OCI-LY7 (cell line): ENCODE results near the gene POLR1A. TPM values are rescaled to one million over a fixed set of nuclear protein-coding genes. Genes with fewer than 3 reads are reported as not detected.
A peak's percentile ranks its signal among the peaks of the same experiment; 100 is the strongest.

Source experiments
- BruUV-seq: library from RNA; stranded (reverse); fragments of 400-500 nt; replicated peaks from 2 replicates; lab custom pipeline; 2021; lab: Mats Ljungman, UMichigan
- CTCF ChIA-PET: fragments of 300-600 bp; sonication (Branson Sonifier 250); formaldehyde crosslinking; loops from one replicate; lab custom pipeline; 2022; ENCODE audit warnings: antibody characterized with exemption; ENCODE audit not compliant: unreplicated experiment; lab: Charles Lee
- POLR2A ChIA-PET: fragments of 300-600 bp; sonication (Branson Sonifier 250); formaldehyde crosslinking; loops from one replicate; lab custom pipeline; 2022; ENCODE audit warnings: antibody characterized with exemption; lab: Charles Lee
- DNase-seq: peaks from one replicate; pipeline ENCODE4 v3.0.0-alpha.2; 2015; ENCODE audit warnings: low spot score
- H2AFZ ChIP-seq: fragments of 200-600 bp; sonication (generic), shearing (Covaris generic); 2 replicates; pipeline ENCODE4 v1.6.1; 2014; ENCODE audit warnings: mild to moderate bottlenecking, antibody characterized with exemption, low read length, moderate library complexity
- H3K27ac ChIP-seq: fragments of 200-600 bp; sonication (generic); 2 replicates; pipeline ENCODE4 v1.5.1; 2014; ENCODE audit warnings: mixed run types, low read depth, mild to moderate bottlenecking, moderate library complexity, low read length, inconsistent platforms; ENCODE audit not compliant: poor library complexity, severe bottlenecking
- H3K36me3 ChIP-seq: fragments of 200-600 bp; sonication (generic); 2 replicates; pipeline ENCODE4 v1.6.1; 2014; ENCODE audit warnings: mild to moderate bottlenecking, antibody characterized with exemption, low read length, moderate library complexity, mixed read lengths; ENCODE audit not compliant: insufficient read depth
- H3K4me1 ChIP-seq: fragments of 200-600 bp; sonication (generic); 2 replicates; pipeline ENCODE4 v1.5.1; 2014; ENCODE audit warnings: mild to moderate bottlenecking, low read length; ENCODE audit not compliant: insufficient read depth, poor library complexity, severe bottlenecking
- H3K4me2 ChIP-seq: fragments of 200-600 bp; sonication (generic); 2 replicates; pipeline ENCODE4 v1.6.1; 2014; ENCODE audit warnings: mild to moderate bottlenecking, low read length
- H3K4me3 ChIP-seq: fragments of 200-600 bp; sonication (generic); 2 replicates; pipeline ENCODE4 v1.5.1; 2014; ENCODE audit warnings: mild to moderate bottlenecking, low read depth, low read length; ENCODE audit not compliant: poor library complexity, severe bottlenecking
- H3K79me2 ChIP-seq: fragments of 200-600 bp; sonication (generic); 2 replicates; pipeline ENCODE4 v1.6.1; 2016; ENCODE audit warnings: low read depth, mild to moderate bottlenecking, low read length, moderate library complexity, mixed read lengths; ENCODE audit not compliant: insufficient read depth
- H3K9me2 ChIP-seq: fragments of 200-600 bp; sonication (generic); 2 replicates; pipeline ENCODE4 v1.6.1; 2016; ENCODE audit warnings: mild to moderate bottlenecking, low read length, mixed read lengths; ENCODE audit not compliant: insufficient read depth
- H3K9me3 ChIP-seq: fragments of 200-600 bp; sonication (generic); 2 replicates; pipeline ENCODE4 v1.6.1; 2014; ENCODE audit warnings: mild to moderate bottlenecking, mixed run types, low read length, mixed read lengths
- H4K20me1 ChIP-seq: fragments of 200-600 bp; sonication (generic); 2 replicates; pipeline ENCODE4 v1.6.1; 2014; ENCODE audit warnings: mild to moderate bottlenecking, antibody characterized with exemption, low read length, moderate library complexity, mixed read lengths; ENCODE audit not compliant: insufficient read depth
- EZH2phosphoT487 ChIP-seq: fragments of 200-600 bp; sonication (generic); IDR thresholded peaks from 2 replicates; pipeline ENCODE4 v1.6.1; 2018; ENCODE audit warnings: low read depth, borderline replicate concordance, mild to moderate bottlenecking, mixed run types, antibody characterized with exemption, low read length, moderate library complexity, mixed read lengths
- intact Hi-C: fragments of 100-400 bp; cut with micrococcal nuclease; formaldehyde crosslinking; loops from one replicate; pipeline ENCODE4 v1.10.0; 2022; ENCODE audit not compliant: unreplicated experiment
- total RNA-seq, 2 experiments: library from RNA; depleted of rRNA in 1 of 2; stranded (reverse); fragments of >200 nt in 1 of 2; shearing (Covaris generic) in 1 of 2; gene quantifications; 2 replicates each; pipeline ENCODE4 v1.2.3, GENCODE V29; 2014 to 2022
- TF ChIP-seq, protein P1 (sequence below): fragments of 200-600 bp; sonication (generic); conservative IDR thresholded peaks from 2 replicates; pipeline ENCODE4 v1.5.1; 2014; ENCODE audit warnings: mild to moderate bottlenecking, antibody characterized with exemption, low read length, moderate library complexity, mixed read lengths

Gene POLR1A
- total RNA-seq, 2 experiments from 2014 or later: 17.5 to 53.3 TPM

DNA sequence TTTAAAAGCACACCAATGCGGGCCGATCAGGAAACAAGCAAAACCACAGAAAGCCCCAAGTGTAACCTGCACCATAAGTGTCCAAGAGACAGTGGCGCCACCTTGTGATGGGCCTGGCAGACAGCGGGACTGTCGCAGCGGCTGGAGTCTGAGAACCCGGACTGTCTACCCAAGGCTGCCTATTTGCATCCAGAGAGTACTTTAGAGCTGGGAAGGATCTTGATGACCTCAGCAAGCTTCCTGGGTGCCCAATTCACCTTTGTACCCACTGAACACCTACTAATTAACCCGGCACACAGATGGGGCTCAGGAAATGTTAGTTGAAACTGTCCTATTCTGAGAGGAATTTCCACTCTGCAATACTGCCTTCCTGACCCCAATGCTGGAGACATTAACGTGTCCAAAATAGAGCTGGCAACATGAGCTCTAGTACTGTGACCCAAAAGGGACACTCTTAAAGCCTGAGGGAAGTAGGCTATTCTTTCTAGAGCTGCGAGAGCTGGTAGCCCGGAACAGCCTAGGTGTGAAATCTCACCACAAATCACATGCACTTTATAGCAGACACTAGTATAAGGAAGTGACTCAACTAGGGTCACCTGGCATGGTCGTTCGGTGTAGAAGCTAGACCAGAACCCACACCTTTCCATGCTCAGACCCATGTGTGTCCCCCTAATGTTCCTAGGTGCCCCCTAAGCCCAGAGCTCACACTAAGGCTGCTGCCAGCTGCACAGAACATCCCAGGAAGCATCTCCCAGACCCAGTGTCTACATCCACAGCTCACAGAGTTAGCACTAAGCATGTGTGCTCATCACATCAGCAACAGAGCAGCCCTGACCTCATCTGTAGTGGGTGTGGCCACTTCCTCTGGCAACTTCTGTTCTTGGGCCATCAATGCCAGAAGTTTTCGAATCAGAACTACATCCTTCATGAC is 25.4 kb downstream of the POLR1A start:
- Histone ChIP-seq H3K4me2 (no peak overlapping the region), H3K9me2 (no peaks in the 10 kb centered on the region), H2AFZ (no peak overlapping the region), H3K36me3 (peaks cover 94% of the 10 kb centered on the region), H3K79me2 (no peaks in the 10 kb centered on the region), H3K27ac (no peak overlapping the region), H3K4me1 (peaks cover 8% of the 10 kb centered on the region), H3K9me3 (no peaks in the 10 kb centered on the region), H4K20me1 (no peaks in the 10 kb centered on the region), H3K4me3 (no peak overlapping the region)
- intact Hi-C loops: loop anchor here (1.0 to 5.0 kb wide), 4 partner anchors 43 to 353 kb away; partner anchors contain the start of gene ST3GAL5
- DNase-seq: peak; percentile 78
- no TSS peak for BruUV-seq
- CTCF ChIA-PET: interaction anchor here (0.8 to 1.3 kb wide), 3 partner anchors 191 to 253 kb away, joined by 4 to 5 read pairs (median 5); partner anchors contain the start of gene ST3GAL5
- TF ChIP-seq EZH2phosphoT487: no peak
- TF ChIP-seq, protein P1, sequence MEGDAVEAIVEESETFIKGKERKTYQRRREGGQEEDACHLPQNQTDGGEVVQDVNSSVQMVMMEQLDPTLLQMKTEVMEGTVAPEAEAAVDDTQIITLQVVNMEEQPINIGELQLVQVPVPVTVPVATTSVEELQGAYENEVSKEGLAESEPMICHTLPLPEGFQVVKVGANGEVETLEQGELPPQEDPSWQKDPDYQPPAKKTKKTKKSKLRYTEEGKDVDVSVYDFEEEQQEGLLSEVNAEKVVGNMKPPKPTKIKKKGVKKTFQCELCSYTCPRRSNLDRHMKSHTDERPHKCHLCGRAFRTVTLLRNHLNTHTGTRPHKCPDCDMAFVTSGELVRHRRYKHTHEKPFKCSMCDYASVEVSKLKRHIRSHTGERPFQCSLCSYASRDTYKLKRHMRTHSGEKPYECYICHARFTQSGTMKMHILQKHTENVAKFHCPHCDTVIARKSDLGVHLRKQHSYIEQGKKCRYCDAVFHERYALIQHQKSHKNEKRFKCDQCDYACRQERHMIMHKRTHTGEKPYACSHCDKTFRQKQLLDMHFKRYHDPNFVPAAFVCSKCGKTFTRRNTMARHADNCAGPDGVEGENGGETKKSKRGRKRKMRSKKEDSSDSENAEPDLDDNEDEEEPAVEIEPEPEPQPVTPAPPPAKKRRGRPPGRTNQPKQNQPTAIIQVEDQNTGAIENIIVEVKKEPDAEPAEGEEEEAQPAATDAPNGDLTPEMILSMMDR: peak; percentile 89
- POLR2A ChIA-PET: interaction anchor here (0.5 kb wide), 1 partner anchor 28 kb away, joined by 5 read pairs; no protein-coding TSS in a partner anchor

DNA sequence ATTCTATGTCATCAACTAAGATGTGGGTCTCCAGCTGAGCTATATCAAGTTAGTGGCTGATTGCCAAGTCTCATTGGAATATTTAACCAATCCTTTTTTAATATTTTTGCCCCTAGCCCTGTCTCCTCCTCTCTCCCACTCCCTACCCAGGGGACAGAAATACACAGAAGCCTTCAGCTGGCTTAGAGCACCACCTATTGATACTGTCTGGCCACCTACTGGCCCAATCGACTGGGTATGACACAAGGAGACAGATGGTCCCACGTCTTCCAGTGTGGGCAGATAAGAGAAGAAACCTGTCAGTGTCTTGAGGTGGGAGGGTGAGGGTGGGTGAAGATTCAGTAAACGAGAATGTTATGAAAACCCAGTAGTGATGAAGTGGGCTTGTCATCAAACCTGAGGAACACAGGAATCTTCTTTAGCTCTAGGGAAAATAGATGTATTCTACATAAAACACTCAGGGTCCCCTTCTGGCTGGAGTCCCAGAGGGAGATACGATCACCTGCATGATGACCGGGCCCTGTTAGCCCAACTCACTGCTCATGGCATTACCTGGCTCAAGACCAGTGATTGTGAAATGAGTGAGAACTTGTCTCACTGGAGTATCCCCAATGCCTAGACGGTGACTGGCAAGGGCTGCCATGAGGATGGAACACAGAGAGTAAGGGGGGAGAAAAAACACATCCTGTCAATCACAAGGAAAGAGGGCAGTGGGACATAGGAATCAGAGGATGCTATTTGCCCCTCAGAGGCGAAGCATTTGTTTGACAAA is 26.7 kb downstream of the POLR1A start:
- Histone ChIP-seq H3K9me3 (no peaks in the 10 kb centered on the region), H2AFZ (no peak overlapping the region), H3K27ac (no peak overlapping the region), H3K9me2 (no peaks in the 10 kb centered on the region), H3K36me3 (peaks cover 95% of the 10 kb centered on the region), H3K79me2 (no peaks in the 10 kb centered on the region), H3K4me1 (peaks cover 8% of the 10 kb centered on the region), H3K4me2 (no peak overlapping the region), H4K20me1 (no peaks in the 10 kb centered on the region), H3K4me3 (no peak overlapping the region)
- intact Hi-C loops: no loop called here
- ChIA-PET POLR2A (no interaction called here), CTCF (no interaction called here)
- TF ChIP-seq, protein P1: peak; percentile 58; the same call in 1 of the 2 replicates
- TF ChIP-seq EZH2phosphoT487: no peak
- DNase-seq: peak; percentile 48
- no TSS peak for BruUV-seq
